Naive thymus-derived CD8-positive, alpha-beta T cell (primary cell): ENCODE data around the gene KIAA0232. TPM values are rescaled to one million over a fixed set of nuclear protein-coding genes. Genes with fewer than 3 reads are reported as not detected.

ENCODE experiments used
- ATAC-seq, 2 donors: fragments of 150-1000 bp; cut with Tn5 transposase in 1 of 2; sonication (Bioruptor Pico), chemical (Tn5 transposase) in 1 of 2; 1 replicate in 1 of 2; 2 replicates in 1 of 2; pipeline ENCODE4 v1.10.0; 2021; ENCODE audit warnings: mild to moderate bottlenecking in 2 of 2, moderate library complexity in 2 of 2
- POLR2A ChIA-PET: fragments of 350-600 bp; sonication (Branson Sonifier 250); formaldehyde crosslinking; loops from one replicate; lab custom pipeline; 2021; ENCODE audit warnings: antibody characterized with exemption; lab: Charles Lee
- DNase-seq, 10 donors: peaks; one replicate each; pipeline versions ENCODE4 v3.0.0 to v3.0.0-alpha.2; 2020 to 2022
- H3K27ac Mint-ChIP-seq, 10 donors: one replicate each; pipeline ENCODE4 v1.8.0; 2020 to 2022; ENCODE audit warnings: mild to moderate bottlenecking in 10 of 10, mixed read lengths in 10 of 10, moderate library complexity in 4 of 10, inconsistent platforms in 1 of 10
- H3K27me3 Mint-ChIP-seq, 5 donors: one replicate each; pipeline ENCODE4 v1.8.0; 2021 to 2022; ENCODE audit warnings: mixed read lengths in 5 of 5
- H3K36me3 Mint-ChIP-seq, 3 donors: one replicate each; pipeline ENCODE4 v1.8.0; 2020 to 2022; ENCODE audit warnings: mixed read lengths in 3 of 3, mild to moderate bottlenecking in 2 of 3, inconsistent platforms in 1 of 3
- H3K4me1 Mint-ChIP-seq, 4 donors: one replicate each; pipeline ENCODE4 v1.8.0; 2021 to 2022; ENCODE audit warnings: mixed read lengths in 4 of 4
- H3K4me3 Mint-ChIP-seq, 10 donors: one replicate each; pipeline ENCODE4 v1.8.0; 2020 to 2022; ENCODE audit warnings: mild to moderate bottlenecking in 10 of 10, mixed read lengths in 10 of 10, moderate library complexity in 6 of 10, inconsistent platforms in 1 of 10
- H3K9me3 Mint-ChIP-seq, 9 donors: one replicate each; pipeline ENCODE4 v1.8.0; 2020 to 2022; ENCODE audit warnings: mixed read lengths in 9 of 9, mild to moderate bottlenecking in 3 of 9, inconsistent platforms in 1 of 9, moderate library complexity in 1 of 9
- polyA plus RNA-seq, 3 donors: library from polyadenylated mRNA; unstranded; fragments of 300-500 nt; fragmentation: Illumina TruSeq; gene quantifications; one replicate each; pipeline ENCODE4 v1.2.3, GENCODE V29; 2021
- total RNA-seq, 8 experiments: library from RNA in 2 of 8; stranded (reverse) in 2 of 8; gene quantifications; one replicate each; pipeline ENCODE4 v1.2.3 and lab custom pipeline; 2021 to 2026

KIAA0232 gene
- total and polyA plus RNA-seq, 5 experiments from 2014 or later, result 11.9 to 31.0 (median 15.4) TPM

- DNase-seq (no peak), ATAC-seq (no peak)
- Mint-ChIP-seq H3K9me3 (no peaks in the 10 kb centered on the region), H3K4me3 (no peak overlapping the region), H3K36me3 (peaks cover 0 to 31% (median 5%) of the 10 kb centered on the region in 3 donors), H3K4me1 (peaks cover 11 to 64% (median 62%) of the 10 kb centered on the region in 4 donors), H3K27me3 (no peaks in the 10 kb centered on the region), H3K27ac (no peak overlapping the region)
- POLR2A ChIA-PET, result no interaction called here
Observed at GRCh38 chr4:6802025-6802424, 19.5 kb downstream of the KIAA0232 start.

GRCh38 chr4:6802626-6803025 is 20.1 kb downstream of the KIAA0232 start:
- Mint-ChIP-seq H3K27me3 (no peaks in the 10 kb centered on the region), H3K36me3 (peaks cover 0 to 29% (median 5%) of the 10 kb centered on the region in 3 donors), H3K27ac (peak overlapping the region in 1 of 10 donors; percentile 66), H3K4me1 (peaks cover 11 to 66% (median 62%) of the 10 kb centered on the region in 4 donors), H3K9me3 (no peaks in the 10 kb centered on the region), H3K4me3 (no peak overlapping the region)
- no peak for ATAC-seq
- POLR2A ChIA-PET, result interaction anchor here (0.6 kb wide), 1 partner anchor 221 kb away, joined by 4 read pairs; no protein-coding TSS in a partner anchor
- DNase-seq, result no peak

GRCh38 chr4:6803246-6803645 is 20.7 kb downstream of the KIAA0232 start:
- Mint-ChIP-seq H3K4me3 (no peak overlapping the region), H3K9me3 (no peaks in the 10 kb centered on the region), H3K4me1 (peaks cover 13 to 64% (median 60%) of the 10 kb centered on the region in 4 donors), H3K27me3 (no peaks in the 10 kb centered on the region), H3K27ac (no peak overlapping the region), H3K36me3 (peaks cover 0 to 30% (median 5%) of the 10 kb centered on the region in 3 donors)
- POLR2A ChIA-PET, result no interaction called here
- ATAC-seq (no peak), DNase-seq (no peak)

- Mint-ChIP-seq H3K4me3 (no peak overlapping the region), H3K9me3 (no peaks in the 10 kb centered on the region), H3K36me3 (peaks cover 0 to 30% (median 5%) of the 10 kb centered on the region in 3 donors), H3K4me1 (peaks cover 12 to 64% (median 58%) of the 10 kb centered on the region in 4 donors), H3K27me3 (no peaks in the 10 kb centered on the region), H3K27ac (no peak overlapping the region)
- POLR2A ChIA-PET, result no interaction called here
- ATAC-seq (no peak), DNase-seq (no peak)
Observed at GRCh38 chr4:6804082-6804752, 21.7 kb downstream of the KIAA0232 start.

GRCh38 chr4:6806924-6807626 is 24.5 kb downstream of the KIAA0232 start:
- H3K27ac Mint-ChIP-seq, result peak overlapping the region in 1 of 10 donors; percentile 49
- DNase-seq (no peak), ATAC-seq (no peak)
- H3K27me3 Mint-ChIP-seq, result no peaks in the 10 kb centered on the region
- POLR2A ChIA-PET, result interaction anchor here (1.5 kb wide), 1 partner anchor 23 kb away, joined by 5 read pairs; no protein-coding TSS in a partner anchor
- peaks cover 21 to 65% (median 52%) of the 10 kb centered on the region in 4 donors for H3K4me1 Mint-ChIP-seq
- H3K9me3 Mint-ChIP-seq, result no peaks in the 10 kb centered on the region
- peak overlapping the region in 1 of 10 donors; percentile 10 for H3K4me3 Mint-ChIP-seq
- peaks cover 5 to 37% (median 7%) of the 10 kb centered on the region in 3 donors for H3K36me3 Mint-ChIP-seq

GRCh38 chr4:6808259-6808658 is 25.7 kb downstream of the KIAA0232 start:
- Mint-ChIP-seq H3K4me3 (no peak overlapping the region), H3K4me1 (peaks cover 18 to 61% (median 47%) of the 10 kb centered on the region in 4 donors), H3K9me3 (no peaks in the 10 kb centered on the region), H3K36me3 (peaks cover 0 to 34% (median 7%) of the 10 kb centered on the region in 3 donors), H3K27me3 (no peaks in the 10 kb centered on the region), H3K27ac (peak overlapping the region in 1 of 10 donors; percentile 0)
- DNase-seq (no peak), ATAC-seq (no peak)
- POLR2A ChIA-PET, result no interaction called here

- H3K27me3 Mint-ChIP-seq, result no peaks in the 10 kb centered on the region
- no peak overlapping the region for H3K4me3 Mint-ChIP-seq
- no peak for DNase-seq
- ATAC-seq, result no peak
- H3K27ac Mint-ChIP-seq, result peak overlapping the region in 1 of 10 donors; percentile 11
- POLR2A ChIA-PET, result no interaction called here
- no peaks in the 10 kb centered on the region for H3K9me3 Mint-ChIP-seq
- H3K4me1 Mint-ChIP-seq, result peaks cover 20 to 56% (median 45%) of the 10 kb centered on the region in 4 donors
- peaks cover 0 to 30% (median 16%) of the 10 kb centered on the region in 3 donors for H3K36me3 Mint-ChIP-seq
Observed at GRCh38 chr4:6811165-6811564, 28.6 kb downstream of the KIAA0232 start.

- DNase-seq, result no peak
- H3K36me3 Mint-ChIP-seq, result peaks cover 7 to 32% (median 29%) of the 10 kb centered on the region in 3 donors
- no peak overlapping the region for H3K4me3 Mint-ChIP-seq
- H3K4me1 Mint-ChIP-seq, result peaks cover 22 to 50% (median 45%) of the 10 kb centered on the region in 4 donors
- H3K27me3 Mint-ChIP-seq, result no peaks in the 10 kb centered on the region
- H3K9me3 Mint-ChIP-seq, result peaks cover 0 to 6% (median 0%) of the 10 kb centered on the region in 9 donors
- H3K27ac Mint-ChIP-seq, result peak overlapping the region in 1 of 10 donors; percentile 1
- POLR2A ChIA-PET, result interaction anchor here (0.7 kb wide), 1 partner anchor 39 kb away, joined by 3 read pairs; no protein-coding TSS in a partner anchor
- no peak for ATAC-seq
Observed at GRCh38 chr4:6812766-6813165, 30.2 kb downstream of the KIAA0232 start.

- peaks cover 10 to 37% (median 36%) of the 10 kb centered on the region in 3 donors for H3K36me3 Mint-ChIP-seq
- peak overlapping the region in 1 of 10 donors; percentile 7 for H3K4me3 Mint-ChIP-seq
- DNase-seq (no peak), ATAC-seq (no peak)
- H3K9me3 Mint-ChIP-seq, result peaks cover 0 to 15% (median 4%) of the 10 kb centered on the region in 9 donors
- POLR2A ChIA-PET, result no interaction called here
- no peaks in the 10 kb centered on the region for H3K27me3 Mint-ChIP-seq
- peak overlapping the region in 5 of 10 donors; percentile 1 to 90 (median 47) for H3K27ac Mint-ChIP-seq
- H3K4me1 Mint-ChIP-seq, result peaks cover 21 to 44% (median 38%) of the 10 kb centered on the region in 4 donors
Observed at GRCh38 chr4:6813725-6814124, 31.2 kb downstream of the KIAA0232 start.

GRCh38 chr4:6815029-6815836 is 32.7 kb downstream of the KIAA0232 start:
- no peak for DNase-seq
- POLR2A ChIA-PET, result no interaction called here
- Mint-ChIP-seq H3K36me3 (peaks cover 19 to 47% (median 41%) of the 10 kb centered on the region in 3 donors), H3K27ac (peak overlapping the region in 4 of 10 donors; percentile 8 to 46 (median 22)), H3K4me3 (no peak overlapping the region), H3K9me3 (peaks cover 0 to 29% (median 13%) of the 10 kb centered on the region in 9 donors), H3K4me1 (peaks cover 24 to 41% (median 33%) of the 10 kb centered on the region in 4 donors), H3K27me3 (no peaks in the 10 kb centered on the region)
- no peak for ATAC-seq

GRCh38 chr4:6819295-6819694 is 36.8 kb downstream of the KIAA0232 start:
- H3K36me3 Mint-ChIP-seq, result peaks cover 25 to 55% (median 42%) of the 10 kb centered on the region in 3 donors
- H3K9me3 Mint-ChIP-seq, result peaks cover 10 to 46% (median 17%) of the 10 kb centered on the region in 9 donors
- ATAC-seq (no peak), DNase-seq (no peak)
- POLR2A ChIA-PET, result no interaction called here
- peaks cover 3 to 25% (median 17%) of the 10 kb centered on the region in 4 donors for H3K4me1 Mint-ChIP-seq
- H3K27ac Mint-ChIP-seq, result no peak overlapping the region
- no peaks in the 10 kb centered on the region for H3K27me3 Mint-ChIP-seq
- H3K4me3 Mint-ChIP-seq, result no peak overlapping the region

GRCh38 chr4:6820695-6821094 is 38.2 kb downstream of the KIAA0232 start:
- H3K4me1 Mint-ChIP-seq, result peaks cover 0 to 30% (median 18%) of the 10 kb centered on the region in 4 donors
- DNase-seq (no peak), ATAC-seq (no peak)
- H3K27me3 Mint-ChIP-seq, result no peaks in the 10 kb centered on the region
- no peak overlapping the region for H3K4me3 Mint-ChIP-seq
- POLR2A ChIA-PET, result interaction anchor here (0.6 kb wide), 1 partner anchor 18 kb away, joined by 5 read pairs; no protein-coding TSS in a partner anchor
- H3K27ac Mint-ChIP-seq, result no peak overlapping the region
- H3K9me3 Mint-ChIP-seq, result peaks cover 10 to 46% (median 17%) of the 10 kb centered on the region in 9 donors
- H3K36me3 Mint-ChIP-seq, result peaks cover 25 to 52% (median 51%) of the 10 kb centered on the region in 3 donors
